GM21390 (cell line): ENCODE data around the gene SMURF1.
"Not testable (repeated sequence)": the region's sequence is repeated elsewhere in the genome, so short reads cannot be mapped to it uniquely, and the experiment has no call there.

Source experiments
- ATAC-seq: cut with Tn5 transposase; IDR thresholded peaks from one replicate; pipeline ENCODE4 v1.9.1; 2021; ENCODE audit not compliant: unreplicated experiment

SMURF1 gene

GRCh38 chr7:99121496-99122021, 22.3 kb downstream of the SMURF1 start:
- no peak for ATAC-seq

GRCh38 chr7:99120916-99121315, 23.0 kb downstream of the SMURF1 start:
- ATAC-seq = no peak

- no peak for ATAC-seq
Observed at GRCh38 chr7:99120501-99120900, 23.4 kb downstream of the SMURF1 start.

GRCh38 chr7:99118077-99118476, 25.8 kb downstream of the SMURF1 start:
- ATAC-seq = no peak

- ATAC-seq = no peak
Observed at GRCh38 chr7:99116144-99116543, 27.8 kb downstream of the SMURF1 start.

GRCh38 chr7:99115379-99115778, 28.5 kb downstream of the SMURF1 start:
- no peak for ATAC-seq

- ATAC-seq = no peak
Observed at GRCh38 chr7:99112979-99113378, 30.9 kb downstream of the SMURF1 start.

GRCh38 chr7:99112097-99112496, 31.8 kb downstream of the SMURF1 start:
- peak; percentile 84 for ATAC-seq

- no peak for ATAC-seq
Observed at GRCh38 chr7:99111591-99111990, 32.3 kb downstream of the SMURF1 start.

- ATAC-seq = no peak
Observed at GRCh38 chr7:99109108-99110051, 34.5 kb downstream of the SMURF1 start.

GRCh38 chr7:99108613-99109012, 35.3 kb downstream of the SMURF1 start:
- ATAC-seq = no peak

- no peak for ATAC-seq
Observed at GRCh38 chr7:99106821-99107241, 37.1 kb downstream of the SMURF1 start.

- ATAC-seq = no peak
Observed at GRCh38 chr7:99106411-99106810, 37.5 kb downstream of the SMURF1 start.

- ATAC-seq = no peak
Observed at GRCh38 chr7:99105756-99106155, 38.2 kb downstream of the SMURF1 start.

GRCh38 chr7:99104631-99105030, 39.3 kb downstream of the SMURF1 start:
- ATAC-seq = no peak

GRCh38 chr7:99103836-99104235, 40.1 kb downstream of the SMURF1 start:
- not testable (repeated sequence) for ATAC-seq

GRCh38 chr7:99102809-99103690, 40.9 kb downstream of the SMURF1 start:
- ATAC-seq = no peak

- no peak for ATAC-seq
Observed at GRCh38 chr7:99102361-99102760, 41.5 kb downstream of the SMURF1 start.

GRCh38 chr7:99101516-99101915, 42.4 kb downstream of the SMURF1 start:
- ATAC-seq = not testable (repeated sequence)

GRCh38 chr7:99099499-99100077, 44.3 kb downstream of the SMURF1 start:
- no peak for ATAC-seq
